H1 (cell line): ENCODE data around the gene OLFM1. TPM values are rescaled to one million over a fixed set of nuclear protein-coding genes. Genes with fewer than 3 reads are reported as not detected.

Source experiments
- CTCF ChIA-PET: fragments of 300-600 bp; sonication (Branson Sonifier 250); formaldehyde crosslinking; loops from one replicate; lab custom pipeline; 2021; ENCODE audit not compliant: partially characterized antibody; lab: Charles Lee
- POLR2A ChIA-PET: fragments of 300-600 bp; sonication (Branson Sonifier 250); formaldehyde crosslinking; loops from one replicate; lab custom pipeline; 2021; ENCODE audit warnings: inconsistent platforms; ENCODE audit not compliant: partially characterized antibody; lab: Charles Lee
- DNase-seq, 2 experiments: peaks; one replicate each; pipeline versions ENCODE4 v3.0.0 to v3.0.0-alpha.2; 2010 to 2022; ENCODE audit warnings: low spot score in 2 of 2, low read depth in 1 of 2, mixed read lengths in 1 of 2
- FAIRE-seq: peaks from 2 replicates; lab custom pipeline; 2011; peaks lifted over from hg19 to GRCh38; lab: Jason Lieb, UNC
- H2AFZ ChIP-seq: 2 replicates; pipeline ENCODE4 v1.8.1; 2012; ENCODE audit warnings: low read length, inconsistent platforms
- H2AK5ac ChIP-seq: 2 replicates; pipeline ENCODE4 v1.6.1; 2013; ENCODE audit warnings: low read depth, low read length
- H2BK120ac ChIP-seq: replicated peaks from 2 replicates; pipeline ENCODE3; 2013; ENCODE audit warnings: low read depth, low read length, inconsistent platforms
- H2BK12ac ChIP-seq: 2 replicates; pipeline ENCODE4 v1.6.1; 2013; ENCODE audit warnings: low read depth, low read length
- H2BK15ac ChIP-seq: 2 replicates; pipeline ENCODE4 v1.6.1; 2013; ENCODE audit warnings: low read length
- H2BK20ac ChIP-seq: 2 replicates; pipeline ENCODE4 v1.6.1; 2013; ENCODE audit warnings: low read length
- H2BK5ac ChIP-seq: 2 replicates; pipeline ENCODE4 v1.6.1; 2013; ENCODE audit warnings: low read depth, low read length
- H3K14ac ChIP-seq: 2 replicates; pipeline ENCODE4 v1.6.1; 2013; ENCODE audit warnings: inconsistent platforms; ENCODE audit not compliant: insufficient read length
- H3K18ac ChIP-seq: 2 replicates; pipeline ENCODE4 v1.6.1; 2013; ENCODE audit warnings: low read length; ENCODE audit errors: extremely low read depth
- H3K23ac ChIP-seq: 2 replicates; pipeline ENCODE4 v1.6.1; 2013; ENCODE audit warnings: inconsistent platforms; ENCODE audit not compliant: insufficient read length
- H3K23me2 ChIP-seq: 2 replicates; pipeline ENCODE4 v1.6.1; 2013; ENCODE audit warnings: low read depth, low read length
- H3K27ac ChIP-seq: 2 replicates; pipeline ENCODE4 v1.6.1; 2011; ENCODE audit warnings: low read depth, low read length, inconsistent platforms
- H3K27me3 ChIP-seq, 4 experiments: replicated peaks in 1 of 4; 1 replicate in 1 of 4; 2 replicates in 3 of 4; pipeline versions ENCODE4 v1.6.1 to v1.8.1; 2011 to 2013; ENCODE audit warnings: low read length in 3 of 4, mild to moderate bottlenecking in 3 of 4, inconsistent platforms in 2 of 4, mixed read lengths in 2 of 4, moderate library complexity in 1 of 4; ENCODE audit not compliant: control insufficient read depth in 3 of 4, insufficient read depth in 3 of 4; ENCODE audit errors: extremely low read depth in 1 of 4
- H3K36me3 ChIP-seq, 4 experiments: 2 replicates each; pipeline versions ENCODE4 v1.6.1 to v1.8.1; 2011 to 2013; ENCODE audit warnings: mild to moderate bottlenecking in 4 of 4, low read length in 3 of 4, moderate library complexity in 2 of 4, control low read depth in 1 of 4, inconsistent platforms in 1 of 4; ENCODE audit not compliant: insufficient read depth in 4 of 4, control insufficient read depth in 2 of 4
- H3K4ac ChIP-seq: replicated peaks from 2 replicates; pipeline ENCODE3; 2013; ENCODE audit warnings: low read length, low read depth, mixed read lengths, inconsistent platforms; ENCODE audit not compliant: insufficient read length
- H3K4me1 ChIP-seq, 4 experiments: replicated peaks in 1 of 4; 1 replicate in 1 of 4; 2 replicates in 3 of 4; pipeline versions ENCODE4 v1.6.1 to v1.8.1; 2011 to 2013; ENCODE audit warnings: low read length in 3 of 4, inconsistent platforms in 2 of 4, mixed read lengths in 1 of 4; ENCODE audit not compliant: insufficient read depth in 4 of 4, control insufficient read depth in 3 of 4
- H3K4me2 ChIP-seq, 2 experiments: 2 replicates each; pipeline versions ENCODE4 v1.6.1 to v1.8.1; 2011 to 2013; ENCODE audit warnings: low read depth in 2 of 2, low read length in 2 of 2, control low read depth in 1 of 2, inconsistent platforms in 1 of 2, mild to moderate bottlenecking in 1 of 2; ENCODE audit not compliant: insufficient read depth in 1 of 2
- H3K4me3 ChIP-seq, 4 experiments: fragments of 200-600, 300-600 bp in 1 of 4; sonication (generic), shearing (Covaris generic), sonication (Bioruptor Twin) in 1 of 4; 2 replicates each; pipeline versions ENCODE4 v1.5.1 to v1.8.1; 2011 to 2016; ENCODE audit warnings: low read length in 4 of 4, low read depth in 3 of 4, control low read depth in 2 of 4, inconsistent platforms in 2 of 4, mild to moderate bottlenecking in 2 of 4, mixed read lengths in 1 of 4, moderate library complexity in 1 of 4; ENCODE audit not compliant: insufficient read depth in 2 of 4; ENCODE audit errors: extremely low read depth in 1 of 4
- H3K56ac ChIP-seq: replicated peaks from 2 replicates; pipeline ENCODE3; 2013; ENCODE audit warnings: low read depth, mild to moderate bottlenecking, mixed read lengths, low read length, inconsistent platforms; ENCODE audit not compliant: insufficient read length
- H3K79me1 ChIP-seq: 2 replicates; pipeline ENCODE4 v1.6.1; 2013; ENCODE audit warnings: low read depth, low read length, control low read depth
- H3K79me2 ChIP-seq, 2 experiments: 2 replicates each; pipeline versions ENCODE4 v1.6.1 to v1.8.1; 2012 to 2013; ENCODE audit warnings: low read length in 2 of 2, mild to moderate bottlenecking in 2 of 2, inconsistent platforms in 1 of 2; ENCODE audit not compliant: insufficient read depth in 2 of 2, control insufficient read depth in 1 of 2
- H3K9ac ChIP-seq, 4 experiments: replicated peaks in 1 of 4; 1 replicate in 1 of 4; 2 replicates in 3 of 4; pipeline versions ENCODE4 v1.6.1 to v1.8.1; 2011 to 2013; ENCODE audit warnings: low read depth in 3 of 4, low read length in 3 of 4, control low read depth in 2 of 4, mild to moderate bottlenecking in 2 of 4, moderate library complexity in 2 of 4, inconsistent platforms in 1 of 4; ENCODE audit errors: extremely low read depth in 1 of 4
- H3K9me3 ChIP-seq, 2 experiments: 2 replicates each; pipeline versions ENCODE4 v1.6.1 to v1.8.1; 2012 to 2013; ENCODE audit warnings: mild to moderate bottlenecking in 2 of 2, moderate library complexity in 2 of 2, control low read depth in 1 of 2, inconsistent platforms in 1 of 2, low read depth in 1 of 2, low read length in 1 of 2, mixed read lengths in 1 of 2; ENCODE audit not compliant: insufficient read depth in 2 of 2
- H4K20me1 ChIP-seq, 2 experiments: replicated peaks in 1 of 2; 2 replicates each; pipeline versions ENCODE3 to v1.8.1; 2011 to 2013; ENCODE audit warnings: inconsistent platforms in 2 of 2, low read length in 2 of 2, mild to moderate bottlenecking in 1 of 2; ENCODE audit not compliant: insufficient read depth in 2 of 2, control insufficient read depth in 1 of 2
- H4K5ac ChIP-seq: 2 replicates; pipeline ENCODE4 v1.6.1; 2013; ENCODE audit warnings: low read length, low read depth, mixed read lengths, inconsistent platforms; ENCODE audit not compliant: insufficient read length
- H4K8ac ChIP-seq: 2 replicates; pipeline ENCODE4 v1.8.0; 2013; ENCODE audit warnings: mild to moderate bottlenecking, moderate library complexity, low read length, inconsistent platforms; ENCODE audit not compliant: insufficient read depth; ENCODE audit errors: extremely low read depth
- H4K91ac ChIP-seq: replicated peaks from 2 replicates; pipeline ENCODE3; 2013; ENCODE audit warnings: low read length, mixed read lengths, inconsistent platforms; ENCODE audit not compliant: insufficient read length
- BCL11A ChIP-seq, 2 experiments: IDR thresholded peaks; one replicate each; pipeline ENCODE4 v1.6.1; 2011; ENCODE audit warnings: low read depth in 2 of 2, low read length in 2 of 2, mild to moderate bottlenecking in 2 of 2
- EP300 ChIP-seq, 2 experiments: IDR thresholded peaks; 1 replicate in 1 of 2; 2 replicates in 1 of 2; pipeline ENCODE4 v1.6.1; 2011 to 2012; ENCODE audit warnings: low read depth in 2 of 2, low read length in 2 of 2, mild to moderate bottlenecking in 2 of 2, borderline replicate concordance in 1 of 2, inconsistent platforms in 1 of 2, moderate library complexity in 1 of 2
- WGBS, 2 experiments: shearing (Covaris generic) in 1 of 2; methylation state at CpG; one replicate each; pipeline versions ENCODE4 v1.1.6 to v1.1.7; 2013 to 2015; ENCODE audit warnings: low lambda C conversion rate in 2 of 2, mixed read lengths in 2 of 2, inconsistent platforms in 1 of 2, low coverage in 1 of 2, missing lambda C conversion rate in 1 of 2; ENCODE audit not compliant: insufficient replicate concordance in 2 of 2, insufficient coverage in 1 of 2, insufficient read length in 1 of 2; ENCODE audit errors: extremely low coverage in 1 of 2, missing lambda C conversion rate in 1 of 2; 5-methylcytosine and 5-hydroxymethylcytosine counted together
- polyA plus RNA-seq, 7 experiments: library from polyadenylated mRNA; depleted of rRNA in 3 of 7; stranded (reverse) in 5 of 7; unstranded in 2 of 7; fragments of >200 nt in 5 of 7; fragments of 200-250 nt in 2 of 7; gene quantifications; 1 replicate in 5 of 7; 2 replicates in 1 of 7; 4 replicates in 1 of 7; pipeline versions ENCODE4 v1.2.1 to v1.2.3, GENCODE V29; 2011 to 2013; ENCODE audit warnings: missing spikeins in 2 of 7, mixed read lengths in 2 of 7
- total RNA-seq: library from RNA; stranded (reverse); fragmentation: NEBNext Ultra II Directional; extraction: Animal tissue kit (Norgen Biotek cat#: 25700); gene quantifications from 2 replicates; pipeline ENCODE4 v1.2.1, GENCODE V29; 2021

Gene OLFM1
- total and polyA plus RNA-seq, 2 of the 8 experiments (the other 6 are each of a cell fraction or from before 2014, with no cell fraction given): 53.0 to 53.4 TPM

GRCh38 chr9:135146241-135146640 lies 58.8 kb downstream of the OLFM1 start:
- H3K4me2 ChIP-seq: no peak overlapping the region
- H4K5ac ChIP-seq: no peak overlapping the region
- peaks cover 5% of the 10 kb centered on the region; the same call in 1 of the 2 replicates for H3K23me2 ChIP-seq
- H3K79me1 ChIP-seq: no peaks in the 10 kb centered on the region
- H2BK120ac ChIP-seq: no peak overlapping the region
- H2BK5ac ChIP-seq: no peak overlapping the region
- H2BK12ac ChIP-seq: no peak overlapping the region
- no peak overlapping the region for H2AFZ ChIP-seq
- DNase-seq: no peak
- 85% methylated on average over 4 of the region's 4 CpGs; no CpG with 5 or more reads in 1 of the 2 experiments for WGBS, 2 experiments
- H3K18ac ChIP-seq: no peak overlapping the region
- H2BK15ac ChIP-seq: no peak overlapping the region
- ChIA-PET POLR2A (interaction anchor here (1.3 kb wide), 1 partner anchor 8 kb away, joined by 4 read pairs; no protein-coding TSS in a partner anchor), CTCF (interaction anchor here (0.9 to 1.2 kb wide), 2 partner anchors 19 to 51 kb away, joined by 3 to 4 read pairs; no protein-coding TSS in a partner anchor)
- no peaks in the 10 kb centered on the region for H3K36me3 ChIP-seq
- no peaks in the 10 kb centered on the region for H3K79me2 ChIP-seq
- no peak overlapping the region for H3K14ac ChIP-seq
- H3K9ac ChIP-seq: no peak overlapping the region
- H3K23ac ChIP-seq: no peak overlapping the region
- peaks cover 0 to 3% of the 10 kb centered on the region in 2 experiments for H4K20me1 ChIP-seq
- no peak overlapping the region for H2BK20ac ChIP-seq
- peaks cover 0 to 8% of the 10 kb centered on the region in 2 experiments; a peak in 1 of 4 replicates for H3K9me3 ChIP-seq
- H3K27ac ChIP-seq: no peak overlapping the region
- no peak overlapping the region for H4K91ac ChIP-seq
- H3K4me3 ChIP-seq: no peak overlapping the region
- no peak overlapping the region for H3K56ac ChIP-seq
- peaks cover 0 to 5% (median under 1%) of the 10 kb centered on the region in 4 experiments; a peak in 3 of 7 replicates for H3K4me1 ChIP-seq
- H2AK5ac ChIP-seq: no peak overlapping the region
- H3K27me3 ChIP-seq: no peaks in the 10 kb centered on the region
- FAIRE-seq: no peak
- no peak overlapping the region for H4K8ac ChIP-seq
- no peak overlapping the region for H3K4ac ChIP-seq
- TF ChIP-seq BCL11A (IDR thresholded peaks at IDR 0.05; ENCODE audit: low read depth in 2 of 2, low read length in 2 of 2): no peak
- no peak for TF ChIP-seq EP300 (IDR thresholded peaks at IDR 0.05; ENCODE audit: borderline replicate concordance in 1 of 2, low read depth in 2 of 2, low read length in 2 of 2)
